Stimulated activated CD8-positive, alpha-beta memory T cell treated with anti-CD3 and anti-CD28 coated beads, Interleukin-12 subunit alpha, Interleukin-12 subunit beta, amount 100 ng/mL, for 4 hours (primary cell): ENCODE measurements around the gene PARP16.
"Not testable (repeated sequence)": the region's sequence is repeated elsewhere in the genome, so short reads cannot be mapped to it uniquely, and the experiment has no call there.

Source experiments
- DNase-seq: peaks from one replicate; pipeline ENCODE4 v3.0.0-alpha.2; 2020; ENCODE audit warnings: low read depth

PARP16 gene

DNA sequence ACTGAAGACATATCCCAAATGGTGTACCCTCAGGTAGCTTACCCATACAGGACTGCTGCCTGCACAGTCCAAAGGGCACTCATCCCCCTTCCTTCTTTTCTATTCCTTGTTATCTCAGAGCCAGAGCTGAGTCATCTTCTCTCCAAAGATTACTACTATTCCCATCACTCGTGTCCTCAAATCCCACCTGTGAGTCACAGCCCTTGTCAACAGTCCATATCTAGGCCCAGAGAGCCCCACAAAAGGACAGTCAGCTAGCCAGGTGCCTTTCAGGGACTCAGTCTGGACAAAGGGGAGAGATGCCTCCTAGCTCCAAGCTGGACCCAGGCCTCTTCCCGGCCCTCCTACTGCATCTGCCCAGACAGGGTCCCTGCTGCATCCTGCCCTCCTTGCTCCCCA lies 11.0 kb downstream of the PARP16 start:
- DNase-seq, result no peak

DNA sequence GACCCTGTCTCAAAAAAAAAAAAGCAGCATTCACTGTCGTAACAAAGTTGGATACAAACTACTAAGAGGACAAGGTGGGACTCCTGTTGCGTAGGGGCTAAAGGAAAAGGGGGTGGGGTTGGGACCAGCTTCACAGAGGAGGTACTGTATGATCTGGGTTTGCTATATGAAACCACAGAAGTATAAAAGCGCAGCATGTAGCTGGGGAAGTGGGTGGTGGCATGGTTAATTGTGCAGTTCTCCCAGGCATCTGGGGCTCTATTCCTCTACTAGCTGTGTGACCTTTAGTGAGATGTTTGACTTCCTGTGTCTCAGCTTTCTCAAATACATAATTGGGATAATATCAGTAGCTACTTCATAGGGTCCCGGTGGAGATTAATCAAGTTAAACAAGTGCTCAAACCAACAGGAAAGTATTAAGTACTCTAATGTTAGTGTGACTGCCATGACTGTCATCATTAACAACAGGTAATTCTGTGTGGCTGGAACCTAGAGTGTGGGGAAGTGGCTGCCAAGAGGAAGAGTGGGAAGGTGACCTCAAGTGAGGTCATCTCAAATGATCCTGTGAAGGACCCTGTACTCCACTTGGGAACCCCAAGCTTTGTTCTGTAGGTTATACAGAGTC lies 11.5 kb downstream of the PARP16 start:
- no peak for DNase-seq

DNA sequence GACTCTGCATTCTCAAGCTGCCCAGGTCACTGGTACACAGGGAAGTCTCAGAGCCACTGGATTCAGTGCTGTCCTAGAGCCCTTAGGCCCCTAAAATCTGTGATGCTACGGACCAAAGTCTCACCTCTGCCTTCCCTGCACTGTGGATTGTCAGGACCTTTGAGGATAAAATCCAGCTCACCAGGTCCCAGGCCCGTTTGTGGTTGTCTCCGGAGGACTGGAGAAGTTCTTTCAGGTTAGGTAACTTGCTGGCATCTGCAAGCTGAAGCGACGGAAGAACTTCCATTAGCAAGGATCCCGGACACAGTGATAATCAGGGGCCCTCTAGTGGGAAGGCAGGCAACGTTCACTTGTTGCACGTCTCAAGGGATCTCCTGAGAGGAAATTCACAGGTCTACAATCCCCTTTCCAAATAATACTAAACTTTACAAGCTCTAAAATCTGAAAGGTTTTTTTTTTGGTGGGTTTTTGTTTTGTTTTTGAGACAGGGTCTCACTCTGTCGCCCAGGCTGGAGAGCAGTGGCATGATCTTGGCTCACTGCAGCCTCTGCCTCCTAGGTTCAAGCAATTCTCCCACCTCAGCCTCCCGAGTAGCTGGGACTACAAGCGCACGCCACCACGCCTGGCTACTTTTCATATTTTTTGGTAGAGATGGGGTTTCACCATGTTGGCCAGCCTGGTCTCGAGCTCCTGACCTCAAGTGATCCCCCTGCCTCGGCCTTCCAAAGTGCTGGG lies 15.7 kb downstream of the PARP16 start:
- DNase-seq, result not testable (repeated sequence)

DNA sequence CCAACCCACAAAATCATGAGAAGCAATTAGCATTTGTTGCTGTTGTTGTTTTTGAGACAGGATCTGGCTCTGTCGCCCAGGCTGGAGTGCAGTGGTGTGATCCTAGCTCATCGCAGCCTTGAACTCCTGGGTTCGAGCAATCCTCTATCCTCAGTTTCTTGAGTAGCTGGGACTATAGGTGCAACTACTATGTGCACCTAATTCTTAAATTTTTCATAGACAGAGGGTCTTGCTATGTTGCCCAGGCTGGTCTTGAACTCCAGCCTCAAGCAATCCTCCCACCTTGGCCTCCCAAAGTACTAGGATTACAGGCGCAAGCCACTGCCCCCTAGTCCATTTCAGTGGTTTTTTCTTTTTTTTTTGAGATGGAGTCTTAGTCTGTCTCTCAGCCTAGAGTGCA lies 18.3 kb downstream of the PARP16 start:
- no peak for DNase-seq

DNA sequence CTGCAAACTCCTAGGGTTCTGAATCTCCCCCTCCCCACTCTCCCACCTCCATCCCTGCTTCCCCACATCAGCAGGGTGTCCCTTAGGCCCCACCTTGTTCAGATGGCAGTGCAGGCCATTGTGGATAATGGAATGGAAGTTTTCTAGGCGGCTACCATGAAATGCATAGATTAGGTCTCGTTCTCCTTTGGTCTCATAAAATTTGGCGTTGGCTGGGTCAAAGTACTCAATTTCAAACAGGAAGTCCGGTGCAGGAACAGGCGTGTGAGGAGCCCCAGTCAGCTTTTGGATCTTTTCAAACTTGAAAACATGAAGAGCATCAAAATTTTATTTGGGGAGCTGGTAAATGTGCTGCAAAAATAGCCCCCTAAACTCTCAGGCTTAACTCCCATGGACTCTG lies 20.2 kb downstream of the PARP16 start:
- no peak for DNase-seq

DNA sequence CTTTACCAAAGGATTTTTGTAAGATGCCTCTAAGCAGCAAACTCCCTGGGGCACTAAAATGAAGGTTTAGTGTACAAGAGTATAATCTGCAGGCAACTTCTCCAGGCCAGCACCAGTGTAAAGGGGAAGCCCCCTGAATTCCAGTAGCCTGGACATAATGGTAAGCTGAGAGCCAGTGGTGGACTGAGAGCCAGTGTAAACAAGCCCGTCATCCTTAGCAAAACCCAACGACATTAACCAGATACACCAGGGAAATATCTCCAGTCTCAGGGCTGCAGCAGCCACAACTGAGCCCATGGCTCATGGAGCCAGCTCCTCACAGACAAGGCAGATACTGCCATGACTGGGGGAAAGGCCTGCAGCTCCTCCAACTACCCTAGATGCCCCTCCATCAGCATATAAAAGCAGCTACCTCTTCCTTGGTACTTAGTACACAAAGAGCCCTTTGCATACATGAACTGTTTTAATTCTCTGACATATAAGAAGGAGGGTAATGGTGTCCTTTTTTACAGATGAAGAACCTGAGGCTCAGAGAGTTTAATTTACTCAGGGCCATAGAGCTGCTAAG lies 21.7 kb downstream of the PARP16 start:
- DNase-seq, result no peak

DNA sequence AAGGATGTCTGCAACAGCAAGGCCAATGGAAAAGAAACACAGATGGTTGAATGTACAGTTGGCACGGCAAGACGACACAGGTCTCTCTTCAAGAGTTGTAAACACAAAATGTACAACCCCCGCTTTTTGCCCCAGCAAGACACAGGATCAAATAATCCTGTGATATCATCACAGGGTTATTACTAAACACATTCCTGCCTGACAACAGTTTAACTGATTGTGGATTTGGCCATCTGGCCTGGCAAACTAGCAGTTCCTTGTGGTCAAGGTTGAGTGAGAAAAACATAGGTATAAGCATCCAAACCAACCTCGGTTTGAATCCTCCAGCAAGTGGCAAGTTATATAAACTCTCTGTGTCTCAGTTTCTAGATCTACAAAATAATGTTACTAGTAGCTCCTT lies 23.4 kb downstream of the PARP16 start:
- DNase-seq, result no peak

DNA sequence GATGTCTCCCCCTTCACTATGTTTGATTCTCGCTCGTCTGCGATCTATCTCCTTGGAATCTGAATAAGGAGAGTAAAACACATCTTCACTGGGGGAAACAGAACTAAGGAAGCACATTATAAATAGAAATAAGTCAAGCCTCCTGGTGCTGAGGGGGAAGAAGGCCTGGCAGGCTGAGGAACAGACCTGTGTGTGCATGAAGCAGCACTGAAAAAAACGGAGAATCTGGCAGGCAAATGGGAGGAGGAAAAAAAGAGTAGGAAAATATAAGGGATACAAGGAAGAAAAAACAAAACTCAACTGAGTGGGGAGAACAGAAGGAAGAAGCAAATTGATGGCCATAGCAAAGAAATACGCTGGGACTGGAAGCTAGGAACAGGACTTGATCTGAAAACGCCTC lies 25.7 kb downstream of the PARP16 start:
- no peak for DNase-seq

DNA sequence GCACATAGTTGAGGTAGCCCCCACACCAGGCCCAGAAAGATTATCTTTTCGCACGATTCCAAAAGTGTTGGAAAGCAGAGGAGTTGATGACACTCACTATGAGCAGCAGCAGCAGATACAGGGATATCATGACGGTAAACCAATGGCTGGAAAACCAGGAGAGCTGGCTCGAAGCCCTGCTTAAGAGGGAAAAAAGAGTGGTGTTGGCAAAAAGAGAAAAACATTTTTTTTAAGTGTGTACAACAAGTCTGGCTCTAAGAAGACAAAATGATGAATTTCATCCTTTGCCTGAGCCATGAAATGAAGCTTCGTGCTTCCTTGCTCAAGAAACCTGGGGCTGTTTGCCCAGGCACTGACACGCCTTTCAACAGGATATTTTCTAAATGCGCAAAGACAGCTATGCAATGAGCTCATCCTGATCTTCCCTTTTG lies 27.3 kb downstream of the PARP16 start:
- no peak for DNase-seq

DNA sequence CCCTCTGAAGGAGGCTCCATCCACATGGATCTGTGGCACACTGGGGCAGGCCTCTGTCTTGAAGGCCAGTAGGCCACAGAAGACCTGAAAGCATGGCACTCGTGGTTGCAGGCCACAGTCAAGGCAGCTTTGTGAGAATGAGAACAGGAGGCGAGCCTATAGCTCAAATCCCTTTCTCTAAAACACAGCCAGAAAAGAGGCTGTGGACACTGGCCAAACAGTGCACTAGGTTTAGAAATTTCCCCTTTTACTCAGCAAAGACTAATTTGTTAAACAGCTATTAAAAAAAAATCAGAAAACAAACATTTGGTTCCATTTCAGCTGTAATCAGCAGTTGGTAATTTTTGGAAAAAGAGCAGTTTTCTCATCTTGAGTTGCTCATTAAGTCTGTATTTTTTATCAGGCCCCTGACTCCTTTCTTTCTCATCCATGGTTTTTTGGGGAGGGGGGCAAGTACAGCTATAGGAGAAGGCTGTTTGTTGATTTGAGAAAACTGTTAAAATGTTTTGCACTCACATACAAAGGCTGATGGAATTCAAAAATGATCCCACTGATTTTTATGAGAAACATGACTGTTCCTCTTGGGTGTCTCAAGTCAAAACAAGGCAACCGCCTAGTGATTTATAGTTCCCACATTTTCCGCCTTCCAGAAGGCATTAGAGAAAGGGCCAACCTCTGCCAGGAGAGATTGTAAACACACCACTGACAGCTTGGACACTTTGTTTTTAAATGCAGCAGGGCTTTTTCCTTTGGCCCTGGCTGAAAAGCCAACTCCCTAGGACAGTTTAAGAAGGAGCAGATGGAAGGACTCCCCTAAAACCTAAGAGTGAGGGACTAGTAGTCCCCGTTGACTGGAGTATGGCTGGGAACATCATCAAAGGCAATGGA lies 28.1 kb downstream of the PARP16 start:
- no peak for DNase-seq

DNA sequence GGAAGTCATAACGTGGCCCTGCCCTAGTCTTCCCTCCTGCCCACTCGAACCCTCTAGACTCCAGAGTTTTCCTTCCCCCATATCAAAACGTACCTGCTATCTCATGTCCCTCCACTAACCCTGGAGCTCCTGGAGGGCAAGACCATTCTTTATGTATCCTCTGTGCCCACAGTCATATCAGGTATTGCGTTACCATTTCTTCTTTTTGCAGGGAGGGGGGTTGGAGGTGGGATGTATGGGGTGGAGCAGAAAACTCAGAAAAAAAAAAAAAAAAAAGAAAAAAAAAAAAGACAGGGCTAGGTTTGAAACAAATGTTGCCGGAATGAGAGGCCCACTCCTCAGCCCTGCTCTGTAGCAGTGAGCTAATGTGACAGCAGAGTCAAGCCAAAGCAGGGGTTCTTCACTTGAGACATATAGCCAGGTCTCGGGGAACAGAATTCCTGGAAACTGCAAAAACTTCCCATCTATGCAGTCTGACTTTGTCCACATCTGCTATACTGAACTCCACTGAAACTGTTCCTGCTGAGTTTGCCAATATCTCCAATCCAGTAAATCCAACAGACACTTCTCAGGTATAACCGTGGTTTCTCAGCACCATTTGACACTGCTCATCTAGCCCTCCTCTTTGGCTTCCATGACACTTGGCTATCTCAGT lies 31.1 kb downstream of the PARP16 start:
- no peak for DNase-seq

DNA sequence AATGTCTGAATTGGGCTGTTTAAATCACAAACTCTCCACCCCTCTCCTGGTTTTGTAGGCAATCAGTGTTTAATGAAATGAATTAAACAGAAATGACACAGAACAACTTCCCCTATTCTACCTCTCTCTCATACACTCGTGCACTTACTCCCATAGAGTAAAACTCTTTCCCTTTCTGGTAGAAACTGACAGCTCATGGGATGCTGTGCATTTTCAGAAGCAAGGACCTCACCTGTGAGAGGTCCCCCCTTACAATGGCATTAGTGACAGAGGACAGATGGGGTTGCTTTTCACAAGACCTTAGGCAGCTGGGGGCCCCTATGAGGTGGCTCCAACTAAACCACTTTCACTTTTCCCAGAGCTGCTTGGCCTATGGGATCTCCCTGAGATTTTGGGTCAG lies 31.9 kb downstream of the PARP16 start:
- no peak for DNase-seq

DNA sequence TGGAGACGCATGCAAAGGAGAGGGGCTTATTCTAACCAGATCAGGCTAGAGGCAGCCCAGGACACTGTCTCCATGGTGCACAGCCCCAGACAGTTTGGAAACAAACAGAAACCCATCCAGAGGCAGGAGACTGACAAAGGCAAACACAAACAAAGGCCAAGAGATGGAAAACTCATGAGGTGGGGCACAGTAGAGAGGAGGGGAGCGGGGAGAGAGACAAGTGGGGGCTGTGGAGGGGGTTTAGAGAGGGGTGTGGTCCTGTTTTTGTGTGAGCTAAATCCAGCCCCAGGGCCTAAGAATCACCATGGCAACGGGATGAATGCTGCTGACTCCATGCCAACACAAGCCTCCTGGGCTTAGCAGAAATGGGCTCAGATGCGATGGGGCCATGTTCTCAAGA lies 32.3 kb downstream of the PARP16 start:
- DNase-seq, result no peak

DNA sequence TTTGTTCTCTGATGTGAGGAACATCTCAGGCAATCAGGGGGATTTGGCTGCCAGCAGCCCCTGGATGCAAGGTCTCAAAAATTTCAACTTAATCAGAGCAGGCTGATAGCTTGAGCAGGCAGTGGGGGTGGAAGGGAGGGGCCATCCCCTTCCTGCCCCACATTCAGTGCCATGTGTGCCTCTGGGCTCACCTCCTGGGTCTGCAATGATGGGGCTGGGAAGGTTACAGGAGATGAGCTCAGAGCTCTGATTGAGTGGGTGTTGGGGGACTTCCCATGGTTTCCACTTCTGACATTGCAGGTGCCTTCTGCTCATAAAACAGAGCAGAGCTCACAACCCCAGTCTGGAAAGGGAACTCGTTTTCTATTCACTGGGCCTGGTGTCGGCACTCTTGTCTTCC lies 37.0 kb downstream of the PARP16 start:
- peak; percentile 28 for DNase-seq

DNA sequence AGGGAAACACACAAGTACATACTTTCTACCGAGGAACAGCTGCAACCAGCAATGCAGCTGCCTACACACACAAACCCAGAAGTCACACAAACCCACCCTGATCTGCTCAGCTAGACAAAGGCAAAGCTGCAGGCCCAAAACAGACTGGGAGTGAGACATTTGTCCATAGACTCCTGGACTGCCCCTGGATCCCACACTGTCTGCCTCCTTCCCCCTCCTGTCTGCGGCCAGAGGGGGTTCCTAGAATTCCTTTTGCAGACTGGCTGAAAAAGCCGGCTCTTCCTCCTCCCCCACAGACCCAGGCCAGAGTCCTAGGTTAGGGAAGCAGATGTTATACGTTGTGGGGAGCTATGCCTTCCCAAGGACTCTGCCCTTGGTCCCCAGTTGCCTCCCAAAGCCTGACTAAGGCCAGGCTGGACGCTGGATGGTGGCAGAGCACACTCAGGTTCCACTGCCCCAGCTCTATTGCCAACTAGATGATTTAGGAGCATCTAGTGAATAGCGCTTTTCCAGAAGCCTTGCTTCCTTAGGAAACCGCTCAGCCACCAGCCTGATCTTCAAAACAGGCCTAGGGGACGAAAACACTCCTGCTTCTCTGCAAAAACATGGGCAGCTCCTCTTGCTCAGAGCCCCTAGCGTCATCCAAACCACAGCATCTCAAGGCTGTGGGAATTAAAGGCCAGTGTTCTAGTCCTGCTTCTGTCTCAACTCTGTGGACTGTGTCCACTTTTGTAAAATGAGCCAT lies 38.0 kb downstream of the PARP16 start:
- no peak for DNase-seq

DNA sequence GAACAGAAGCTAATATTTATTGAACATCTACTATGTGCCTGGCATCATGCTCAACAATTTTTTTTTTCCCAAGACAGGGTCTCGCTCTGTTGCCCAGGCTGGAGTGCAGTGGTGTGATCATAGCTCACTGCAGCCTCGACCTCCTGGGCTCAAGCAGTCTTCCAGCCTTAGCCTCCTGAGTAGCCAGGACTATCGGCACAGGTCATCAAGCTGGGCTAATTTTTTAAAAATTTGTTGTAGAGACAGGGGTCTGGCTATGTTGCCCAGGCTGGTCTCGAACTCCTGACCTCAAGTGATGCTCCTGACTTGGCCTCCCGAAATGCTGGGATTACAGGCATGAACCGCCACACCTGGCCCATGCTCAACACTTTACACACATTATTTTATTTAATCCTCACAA lies 39.7 kb downstream of the PARP16 start:
- DNase-seq, result no peak

DNA sequence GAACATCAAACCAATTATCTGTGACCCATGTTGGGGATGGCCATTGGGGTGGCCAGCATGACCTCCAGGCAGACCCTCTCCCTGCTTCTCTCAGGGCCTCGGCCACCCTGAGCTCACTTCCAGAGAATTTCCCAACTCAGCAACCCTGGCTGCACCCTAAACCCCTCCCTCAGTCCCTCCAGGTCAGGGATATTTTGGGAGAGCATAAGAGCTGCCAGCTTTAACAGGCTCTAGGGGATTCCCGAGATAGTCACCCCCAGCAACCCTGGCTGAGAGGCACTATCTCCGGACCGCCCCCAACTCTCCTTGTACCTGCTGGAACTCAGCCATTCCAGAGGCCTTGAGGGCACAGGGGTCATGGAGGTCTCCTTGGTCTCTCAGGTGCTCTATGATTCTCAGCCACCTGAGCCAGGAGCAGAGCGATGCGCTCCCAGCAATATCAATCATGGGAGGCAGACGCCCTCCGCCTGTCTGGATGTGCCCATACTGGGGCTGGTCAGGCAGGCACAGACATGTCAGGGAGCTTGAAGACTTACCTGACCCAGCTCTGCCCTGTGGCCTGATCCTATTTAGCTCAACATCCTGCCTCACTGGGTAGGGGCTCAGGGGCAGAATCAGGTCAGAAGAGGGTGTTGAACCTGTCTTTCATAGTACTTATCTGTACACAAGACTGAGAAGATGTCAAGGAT lies 40.5 kb downstream of the PARP16 start:
- DNase-seq, result no peak

DNA sequence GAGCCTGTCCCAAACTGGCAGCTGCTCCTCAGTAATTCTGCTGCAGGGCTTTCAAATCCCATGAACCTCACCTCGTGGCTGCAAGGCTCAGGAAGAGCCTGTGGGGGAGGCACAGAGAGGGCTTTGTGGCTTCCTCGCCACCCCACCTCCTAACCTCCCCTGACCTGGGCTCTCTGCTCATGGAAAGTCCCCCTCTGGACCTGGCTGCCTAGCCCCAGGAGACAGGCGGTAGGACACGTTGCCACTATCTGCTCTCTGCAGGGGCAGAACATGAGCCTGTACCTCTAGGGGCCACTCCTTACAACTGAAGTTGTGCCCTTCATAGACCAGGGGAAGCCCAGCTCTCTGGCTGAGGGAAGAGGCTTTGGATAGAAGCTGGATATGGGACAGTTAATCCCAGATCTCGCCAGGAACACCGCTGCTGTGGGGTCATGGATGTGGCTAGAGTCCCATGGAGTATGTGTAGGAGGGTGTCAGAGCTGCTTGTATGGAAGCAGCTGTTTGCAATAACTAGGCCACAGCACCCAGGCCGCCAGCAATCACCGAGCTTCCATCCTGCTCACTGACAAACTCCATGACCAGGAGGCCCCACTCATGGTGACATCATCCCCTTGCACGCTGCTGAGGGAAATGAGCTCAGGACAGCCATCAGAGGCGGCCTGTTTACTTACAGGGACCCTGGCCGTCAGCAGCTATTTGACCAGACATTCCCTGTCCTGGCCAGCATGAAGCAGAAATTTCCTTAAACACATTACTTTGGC lies 41.4 kb downstream of the PARP16 start:
- no peak for DNase-seq

DNA sequence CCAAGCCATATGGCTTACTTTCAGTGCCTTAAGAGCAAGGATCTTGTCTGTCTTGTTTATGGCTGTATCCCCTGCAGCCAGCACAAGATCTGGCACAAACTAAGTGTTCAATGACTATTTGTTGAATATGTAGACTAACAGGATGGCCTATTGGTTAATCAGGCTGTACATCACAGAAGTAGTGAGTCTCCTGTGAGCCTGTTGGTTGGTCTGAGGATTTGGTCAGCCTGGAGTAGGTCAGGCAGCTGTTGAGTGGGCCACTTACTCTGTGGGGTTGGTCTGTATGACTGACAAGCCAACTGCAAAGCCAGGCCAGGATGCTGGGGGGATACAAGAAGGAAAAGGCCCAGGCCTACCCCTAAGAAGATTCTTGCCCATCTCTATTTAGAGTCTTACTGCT lies 42.0 kb downstream of the PARP16 start:
- DNase-seq, result no peak

DNA sequence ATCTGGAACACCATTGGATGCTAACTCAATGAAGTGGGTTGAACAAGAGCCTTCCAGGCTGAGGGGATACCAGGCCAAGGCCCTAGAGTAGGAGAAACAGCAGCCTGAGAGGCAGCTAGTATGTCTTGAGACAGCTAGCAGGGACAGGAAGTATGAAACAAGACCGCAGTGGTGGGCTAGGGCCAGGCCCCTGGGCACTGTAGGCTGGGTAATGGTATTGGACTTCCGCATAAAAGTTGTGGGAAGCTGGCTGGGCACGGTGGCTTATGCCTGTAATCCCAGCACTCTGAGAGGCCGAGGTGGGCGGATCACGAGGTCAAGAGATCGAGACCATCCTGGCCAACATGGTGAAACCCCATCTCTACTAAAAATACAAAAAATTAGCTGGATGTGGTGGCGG lies 50.2 kb downstream of the PARP16 start:
- DNase-seq, result not testable (repeated sequence)
